ENCODE measurements around the gene FBLN1.
A peak's percentile ranks its signal among the peaks of the same experiment; 100 is the strongest.

Gene FBLN1

DNA sequence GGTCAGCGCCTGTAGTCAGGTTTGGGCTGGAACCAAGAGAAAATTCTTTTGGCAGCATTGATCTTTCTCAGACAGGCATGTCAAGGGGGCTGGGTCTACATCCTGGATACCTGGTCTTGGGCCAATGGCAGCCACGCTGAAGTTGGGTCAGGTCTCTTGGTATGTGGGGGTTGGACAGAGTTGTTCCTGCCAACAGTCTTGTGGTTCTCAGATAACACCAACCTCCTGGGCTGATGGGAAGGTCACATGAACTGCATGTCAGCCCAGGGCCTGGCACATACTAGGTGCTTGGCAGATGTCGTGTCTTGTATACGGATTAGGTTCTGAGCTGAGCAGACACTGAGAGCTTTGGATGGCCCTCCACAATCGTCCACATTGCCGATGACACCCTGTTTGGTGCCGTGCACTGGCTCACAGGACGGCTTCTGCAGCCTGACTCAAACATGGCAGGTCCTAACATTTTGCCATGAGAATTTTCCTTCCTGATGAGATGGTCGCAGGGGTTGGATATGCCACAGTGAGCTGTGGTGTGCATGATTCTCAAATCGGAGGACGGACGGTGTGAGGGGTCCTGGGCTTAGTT is 42.0 kb downstream of the FBLN1 start:
- TF ChIP-seq ZFX (IDR thresholded peaks at IDR 0.05) = no peak
- TF ChIP-seq, protein P1, sequence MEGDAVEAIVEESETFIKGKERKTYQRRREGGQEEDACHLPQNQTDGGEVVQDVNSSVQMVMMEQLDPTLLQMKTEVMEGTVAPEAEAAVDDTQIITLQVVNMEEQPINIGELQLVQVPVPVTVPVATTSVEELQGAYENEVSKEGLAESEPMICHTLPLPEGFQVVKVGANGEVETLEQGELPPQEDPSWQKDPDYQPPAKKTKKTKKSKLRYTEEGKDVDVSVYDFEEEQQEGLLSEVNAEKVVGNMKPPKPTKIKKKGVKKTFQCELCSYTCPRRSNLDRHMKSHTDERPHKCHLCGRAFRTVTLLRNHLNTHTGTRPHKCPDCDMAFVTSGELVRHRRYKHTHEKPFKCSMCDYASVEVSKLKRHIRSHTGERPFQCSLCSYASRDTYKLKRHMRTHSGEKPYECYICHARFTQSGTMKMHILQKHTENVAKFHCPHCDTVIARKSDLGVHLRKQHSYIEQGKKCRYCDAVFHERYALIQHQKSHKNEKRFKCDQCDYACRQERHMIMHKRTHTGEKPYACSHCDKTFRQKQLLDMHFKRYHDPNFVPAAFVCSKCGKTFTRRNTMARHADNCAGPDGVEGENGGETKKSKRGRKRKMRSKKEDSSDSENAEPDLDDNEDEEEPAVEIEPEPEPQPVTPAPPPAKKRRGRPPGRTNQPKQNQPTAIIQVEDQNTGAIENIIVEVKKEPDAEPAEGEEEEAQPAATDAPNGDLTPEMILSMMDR (conservative IDR thresholded peaks at IDR 0.05) = no peak
- peak overlapping the region; percentile 18; the same call in 1 of the 2 replicates for H3K27ac ChIP-seq

DNA sequence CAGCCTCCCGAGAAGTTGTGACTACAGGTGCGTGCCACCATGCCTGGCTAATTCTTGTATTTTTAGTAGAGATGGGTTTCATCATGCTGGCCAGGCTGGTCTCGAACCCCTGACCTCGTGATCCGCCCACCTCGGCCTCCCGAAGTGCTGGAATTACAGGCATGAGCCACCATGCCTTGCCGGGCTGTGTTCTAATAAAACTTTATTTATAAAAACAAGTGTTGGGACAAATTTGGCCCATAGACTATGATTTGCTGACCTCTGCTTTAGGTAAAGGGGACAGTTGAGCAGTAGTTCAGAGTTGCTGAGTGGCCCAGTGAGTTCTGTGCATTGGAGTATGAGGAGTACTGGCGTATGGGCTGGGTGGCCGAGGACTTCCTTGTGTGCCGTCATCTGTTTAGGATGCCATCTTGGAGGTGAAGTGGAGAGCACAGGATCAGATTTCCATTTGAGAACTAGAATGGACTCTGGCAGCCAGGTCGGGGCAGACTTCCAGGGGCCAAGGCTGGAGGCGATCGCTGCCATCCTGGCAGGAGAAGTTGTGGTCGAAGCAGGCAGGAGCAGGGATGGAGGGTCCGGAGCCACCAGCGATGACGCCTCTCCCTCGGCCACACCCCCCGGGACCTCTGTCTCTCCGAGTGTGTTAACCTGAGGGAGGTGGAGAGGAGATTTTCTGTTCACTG is 43.8 kb downstream of the FBLN1 start:
- no peak overlapping the region for H3K27ac ChIP-seq
- TF ChIP-seq, protein P1 (conservative IDR thresholded peaks at IDR 0.05) = no peak
- no peak for TF ChIP-seq ZFX (IDR thresholded peaks at IDR 0.05)

DNA sequence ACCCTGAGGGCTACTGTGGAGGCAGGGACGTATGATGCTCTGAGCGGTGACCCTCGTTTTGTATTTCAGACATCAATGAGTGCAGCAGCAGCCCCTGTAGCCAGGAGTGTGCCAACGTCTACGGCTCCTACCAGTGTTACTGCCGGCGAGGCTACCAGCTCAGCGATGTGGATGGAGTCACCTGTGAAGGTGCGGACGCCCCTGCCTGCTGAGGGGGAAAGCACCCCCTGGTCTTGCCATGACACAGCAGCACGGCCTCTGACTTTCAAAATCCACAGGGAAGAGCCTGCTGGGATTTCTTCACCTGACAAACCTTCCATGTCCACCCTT is 44.3 kb downstream of the FBLN1 start:
- H3K27ac ChIP-seq = no peak overlapping the region
- TF ChIP-seq, protein P1 (conservative IDR thresholded peaks at IDR 0.05) = no peak
- TF ChIP-seq ZFX (IDR thresholded peaks at IDR 0.05) = no peak

DNA sequence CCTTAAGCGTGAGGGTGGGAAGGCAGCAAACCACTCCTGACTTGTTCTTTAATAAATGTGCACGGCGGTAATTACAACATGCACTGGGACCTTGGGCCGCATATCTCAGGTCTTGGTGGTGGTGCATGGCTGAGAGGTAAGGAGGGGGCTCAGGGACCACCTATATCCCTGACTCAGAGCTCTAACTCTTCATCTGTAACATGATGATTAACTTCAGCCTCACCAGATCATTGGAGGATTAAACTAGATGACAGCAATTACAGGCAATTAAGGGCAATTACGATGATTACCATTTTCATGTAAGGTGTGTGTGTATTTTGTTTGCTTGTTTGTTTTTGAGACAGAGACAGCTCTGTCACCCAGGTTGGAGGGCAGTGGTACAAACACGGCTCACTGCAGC is 45.0 kb downstream of the FBLN1 start:
- TF ChIP-seq, protein P1 (conservative IDR thresholded peaks at IDR 0.05) = no peak
- no peak for TF ChIP-seq ZFX (IDR thresholded peaks at IDR 0.05)
- H3K27ac ChIP-seq = no peak overlapping the region

DNA sequence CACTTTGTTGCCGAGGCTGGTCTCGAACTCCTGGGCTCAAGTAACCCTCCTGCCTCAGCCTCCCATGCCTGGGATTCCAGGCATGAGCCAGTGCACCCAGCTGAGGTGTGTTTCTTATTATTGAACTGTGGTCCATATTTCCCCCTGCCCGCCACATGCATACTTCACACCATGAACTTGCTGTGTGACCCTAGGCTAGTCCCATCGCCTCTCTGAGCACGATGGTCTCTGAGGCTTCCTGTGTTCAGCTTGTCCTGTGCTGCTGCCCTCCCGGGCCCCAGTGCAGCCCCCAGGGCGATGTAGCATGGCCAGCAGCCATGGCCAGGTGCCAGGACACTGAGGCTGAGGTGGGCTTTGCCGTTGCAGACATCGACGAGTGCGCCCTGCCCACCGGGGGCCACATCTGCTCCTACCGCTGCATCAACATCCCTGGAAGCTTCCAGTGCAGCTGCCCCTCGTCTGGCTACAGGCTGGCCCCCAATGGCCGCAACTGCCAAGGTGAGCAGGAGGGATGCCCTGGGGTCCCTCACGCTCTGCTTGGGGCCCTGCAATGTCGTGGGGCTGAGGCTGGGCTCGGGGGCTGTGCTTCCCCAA is 45.7 kb downstream of the FBLN1 start:
- TF ChIP-seq, protein P1 (conservative IDR thresholded peaks at IDR 0.05) = no peak
- TF ChIP-seq ZFX (IDR thresholded peaks at IDR 0.05) = no peak
- no peak overlapping the region for H3K27ac ChIP-seq

DNA sequence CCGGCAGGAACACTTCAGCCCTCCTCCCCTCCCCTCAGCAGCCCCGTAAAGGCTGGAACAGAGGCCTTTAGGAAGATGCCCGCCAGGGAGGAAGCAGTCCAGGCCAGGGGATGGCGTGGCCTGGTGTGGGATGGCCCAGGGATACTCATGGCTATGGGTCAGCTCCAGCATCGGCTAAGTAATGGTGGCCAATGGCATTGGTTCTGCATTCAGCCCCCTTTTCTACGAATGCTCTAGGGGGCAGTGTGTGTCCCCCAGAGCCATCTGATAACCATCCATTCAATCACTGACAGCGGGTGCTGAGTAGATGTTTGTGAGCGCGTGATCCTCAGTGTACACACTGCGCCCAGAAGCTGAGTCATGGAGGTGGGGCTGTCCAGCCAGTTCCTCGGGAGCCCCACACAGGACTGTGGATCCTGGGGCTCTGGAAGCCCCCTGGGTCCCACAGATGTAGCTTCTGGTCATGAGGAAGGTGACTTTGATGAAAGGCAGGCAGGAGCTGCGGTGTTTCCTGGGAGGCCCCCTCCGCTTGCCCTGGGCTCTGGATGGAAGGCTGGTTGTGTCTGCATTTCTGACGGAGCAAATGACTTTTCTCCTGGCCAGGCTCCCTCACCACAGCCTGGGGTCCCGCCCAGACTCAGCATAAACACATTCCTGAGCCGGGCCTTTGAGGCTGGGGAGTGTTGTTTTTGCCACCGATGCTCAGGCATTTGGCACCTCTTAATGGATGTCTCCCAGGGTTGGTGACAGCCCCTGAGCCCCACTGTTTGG is 46.5 kb downstream of the FBLN1 start:
- no peak for TF ChIP-seq ZFX (IDR thresholded peaks at IDR 0.05)
- TF ChIP-seq, protein P1 (conservative IDR thresholded peaks at IDR 0.05) = no peak
- H3K27ac ChIP-seq = no peak overlapping the region

Measured in C4-2B (cell line).